Urinary bladder (tissue), 4 donors: ENCODE data around the gene BMS1. TPM values are rescaled to one million over a fixed set of nuclear protein-coding genes. Genes with fewer than 3 reads are reported as not detected.
"Not testable (repeated sequence)": the region's sequence is repeated elsewhere in the genome, so short reads cannot be mapped to it uniquely, and the experiment has no call there.

Experiments
- DNase-seq: peaks from one replicate; pipeline ENCODE4 v3.0.0-alpha.2; 2015; ENCODE audit errors: extremely low spot score
- H3K27ac ChIP-seq: one replicate; pipeline ENCODE4 v1.5.1; 2013; ENCODE audit warnings: low read depth, mild to moderate bottlenecking, moderate library complexity
- H3K36me3 ChIP-seq: one replicate; pipeline ENCODE4 v1.6.1; 2013; ENCODE audit warnings: mild to moderate bottlenecking, moderate library complexity; ENCODE audit not compliant: insufficient read depth
- H3K4me1 ChIP-seq: one replicate; pipeline ENCODE4 v1.6.1; 2013; ENCODE audit warnings: mild to moderate bottlenecking, moderate library complexity; ENCODE audit not compliant: insufficient read depth
- H3K4me3 ChIP-seq: one replicate; pipeline ENCODE4 v1.5.1; 2013; ENCODE audit warnings: low read depth, low read length
- WGBS: extraction: QIAGEN DNeasy Blood & Tissue Kit; methylation state at CpG from one replicate; pipeline ENCODE4 v1.1.7; 2013; 5-methylcytosine and 5-hydroxymethylcytosine counted together
- polyA plus RNA-seq: library from polyadenylated mRNA; stranded (reverse); fragments of 200-250 nt; gene quantifications from one replicate; pipeline ENCODE4 v1.2.3, GENCODE V29; 2013
- total RNA-seq: library from RNA; depleted of rRNA; stranded (reverse); fragments of >200 nt; gene quantifications from one replicate; pipeline ENCODE4 v1.2.3, GENCODE V29; 2014
- donor health status: healthy with polysubstance abuse.
- donor health status: healthy.

BMS1 gene
- 15.4 TPM for total RNA-seq
- 11.5 TPM for polyA plus RNA-seq

- Histone ChIP-seq H3K36me3 (no peaks in the 10 kb centered on the region), H3K27ac (peak within 1 kb of the TSS; percentile 91), H3K4me3 (peak within 1 kb of the TSS; percentile 61), H3K4me1 (no peaks in the 10 kb centered on the region)
- WGBS = under 1% methylated on average over 60 of the region's 60 CpGs
- DNase-seq = peak; percentile 89
These were observed at the start of gene BMS1 for GRCh38 chr10:42782446-42783180. BMS1 (plus strand) TSS chr10:42782795; CDS start chr10:42784395, 1,600 bp downstream.

- Histone ChIP-seq H3K36me3 (no peaks in the 10 kb centered on the region), H3K4me1 (no peaks in the 10 kb centered on the region), H3K4me3 (no peak overlapping the region), H3K27ac (no peak overlapping the region)
- 13% methylated on average over 1 of the region's 1 CpG for WGBS
- no peak for DNase-seq
These were observed 48.1 kb upstream of the BMS1 start for GRCh38 chr10:42734536-42734935.

GRCh38 chr10:42738679-42739078, 43.9 kb upstream of the BMS1 start:
- 62% methylated on average over 3 of the region's 3 CpGs for WGBS
- Histone ChIP-seq H3K27ac (no peak overlapping the region), H3K4me1 (no peaks in the 10 kb centered on the region), H3K4me3 (no peak overlapping the region), H3K36me3 (no peaks in the 10 kb centered on the region)
- DNase-seq = no peak

GRCh38 chr10:42741536-42741935, 41.1 kb upstream of the BMS1 start:
- not testable (repeated sequence) for H3K27ac ChIP-seq, DNase-seq, H3K4me3 ChIP-seq, H3K36me3 ChIP-seq, H3K4me1 ChIP-seq
- 90% methylated on average over 7 of the region's 7 CpGs for WGBS

DNA sequence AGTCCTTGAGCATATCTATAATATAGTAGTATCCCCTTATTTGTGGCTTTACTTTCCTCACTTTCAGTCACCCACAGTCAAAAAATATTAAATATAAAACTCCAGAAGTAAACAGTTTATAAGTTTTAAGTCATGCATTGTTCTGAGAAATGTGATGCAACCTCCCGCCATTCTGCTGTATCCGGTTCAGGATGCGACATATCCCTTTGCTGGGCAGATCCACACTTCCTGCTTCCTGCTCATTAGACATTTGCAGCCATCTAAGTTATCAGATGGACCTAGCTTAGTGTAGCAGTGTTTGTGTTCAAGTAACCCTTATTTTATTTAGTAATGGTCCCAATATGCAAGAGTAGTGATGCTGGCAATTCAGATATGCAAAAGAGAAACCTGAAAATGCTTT, 38.9 kb upstream of the BMS1 start:
- Histone ChIP-seq H3K4me3 (no peak overlapping the region), H3K36me3 (no peaks in the 10 kb centered on the region), H3K27ac (no peak overlapping the region), H3K4me1 (no peaks in the 10 kb centered on the region)
- WGBS = 82% methylated on average over 3 of the region's 3 CpGs
- DNase-seq = no peak

DNA sequence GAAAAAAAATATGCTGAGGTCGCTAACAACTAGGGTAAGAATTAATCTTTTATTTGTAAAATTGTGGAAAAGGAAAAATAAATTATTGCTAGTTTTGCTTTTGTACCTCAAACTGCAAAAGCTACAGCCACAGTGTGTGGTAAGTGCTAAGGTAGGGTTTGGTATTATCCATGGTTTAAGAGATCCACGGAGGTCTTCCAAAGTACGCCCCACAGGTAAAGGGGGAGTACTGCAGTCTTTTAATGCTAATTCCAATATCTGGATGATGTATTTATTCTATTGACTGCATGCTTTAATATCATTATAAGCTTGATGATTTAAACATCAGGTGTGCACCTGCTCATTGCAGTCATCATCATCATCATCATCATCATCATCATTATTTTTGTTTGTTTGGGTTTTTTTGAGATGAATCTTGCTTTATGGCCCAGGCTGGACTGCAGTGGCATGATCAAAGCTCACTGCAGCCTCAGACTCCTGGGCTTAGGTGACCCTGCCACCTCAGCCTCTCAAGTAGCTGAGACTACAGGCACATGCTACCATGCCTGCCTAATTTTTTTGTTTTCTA, 38.4 kb upstream of the BMS1 start:
- no peaks in the 10 kb centered on the region for H3K36me3 ChIP-seq
- WGBS = 61% methylated on average over 3 of the region's 3 CpGs
- no peak for DNase-seq
- H3K27ac ChIP-seq = no peak overlapping the region
- H3K4me3 ChIP-seq = no peak overlapping the region
- H3K4me1 ChIP-seq = no peaks in the 10 kb centered on the region

GRCh38 chr10:42753126-42753506, 29.5 kb upstream of the BMS1 start:
- H3K4me1 ChIP-seq = peaks cover 4% of the 10 kb centered on the region
- no peak overlapping the region for H3K27ac ChIP-seq
- H3K36me3 ChIP-seq = no peaks in the 10 kb centered on the region
- DNase-seq = no peak
- peak overlapping the region; percentile 67 for H3K4me3 ChIP-seq
- under 1% methylated on average over 28 of the region's 28 CpGs for WGBS

DNA sequence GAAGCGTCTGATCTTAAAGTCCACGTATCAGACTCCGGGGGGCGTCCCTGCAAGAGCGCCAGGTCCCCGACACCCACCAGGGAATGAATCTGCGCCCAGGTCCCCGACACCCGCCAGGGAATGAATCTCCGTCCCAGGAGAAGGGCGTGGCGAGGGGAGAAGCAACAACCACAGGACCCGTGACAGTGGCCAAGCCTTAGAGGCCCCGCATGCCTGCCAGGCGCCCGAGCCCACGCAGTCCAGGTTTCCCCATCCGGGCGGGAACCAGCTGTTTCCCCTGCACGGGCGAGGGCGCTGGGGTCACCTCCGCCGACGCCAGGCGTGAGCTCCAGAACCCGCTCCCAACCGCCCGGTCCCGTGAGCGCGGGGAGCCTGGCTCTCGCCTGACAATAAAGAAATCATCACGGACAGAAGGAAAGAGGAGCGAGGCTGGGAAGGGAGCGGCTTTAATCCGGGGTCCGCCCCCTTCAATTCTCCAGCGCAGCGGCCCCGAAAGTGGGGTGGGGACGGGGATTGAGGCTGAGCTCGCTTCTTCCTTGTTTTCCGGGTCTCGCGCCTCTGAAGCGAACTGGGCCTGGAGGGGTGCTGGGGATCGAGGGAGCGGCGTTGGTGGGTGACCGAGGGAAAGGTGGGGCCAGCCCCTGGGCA, 29.0 kb upstream of the BMS1 start:
- under 1% methylated on average over 51 of the region's 51 CpGs for WGBS
- no peak for DNase-seq
- no peak overlapping the region for H3K27ac ChIP-seq
- peak overlapping the region; percentile 67 for H3K4me3 ChIP-seq
- peaks cover 4% of the 10 kb centered on the region for H3K4me1 ChIP-seq
- H3K36me3 ChIP-seq = no peaks in the 10 kb centered on the region

DNA sequence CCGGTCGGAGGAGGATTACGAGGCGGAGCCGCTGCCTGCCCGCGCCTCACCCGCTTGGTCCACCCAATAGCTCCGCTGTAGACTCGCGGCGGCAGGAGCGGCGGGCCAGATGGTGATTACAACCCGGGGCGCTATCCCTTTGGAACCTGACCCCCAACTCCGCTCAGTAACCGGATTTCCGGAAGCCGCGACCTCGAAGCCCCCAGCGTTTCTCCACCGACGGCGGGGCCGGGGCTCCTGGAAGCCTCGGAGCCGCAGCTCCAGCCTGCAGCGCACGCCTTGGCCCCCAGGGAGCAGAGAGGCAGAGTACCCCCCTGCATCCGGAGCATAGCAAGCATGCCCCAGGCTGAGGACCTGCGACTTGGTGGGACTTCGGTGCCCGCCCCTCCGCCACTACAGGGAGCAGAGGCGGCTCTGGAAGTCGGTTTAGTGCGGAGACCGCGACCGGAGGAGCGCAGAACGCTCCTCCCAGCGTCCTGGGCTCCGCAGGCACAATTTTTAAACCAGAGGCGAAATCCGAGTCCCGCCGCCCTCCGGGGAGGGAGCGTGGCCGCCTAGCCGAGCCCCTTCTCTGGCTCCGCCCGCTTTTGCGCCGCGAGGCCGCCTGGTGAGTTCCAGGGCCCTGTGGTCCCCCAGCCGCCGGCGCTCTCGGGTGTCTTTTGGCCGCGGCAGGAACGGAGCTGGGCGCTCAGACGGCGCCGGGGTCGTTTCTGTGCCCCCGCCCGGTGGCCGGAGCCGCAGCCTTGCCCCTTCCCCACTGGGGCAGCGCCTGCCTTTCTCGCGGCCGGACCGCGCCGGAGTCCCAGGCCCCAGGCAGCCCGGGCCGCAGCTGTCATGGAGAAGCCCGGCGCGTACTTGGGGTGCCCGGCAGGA, 28.2 kb upstream of the BMS1 start:
- peak overlapping the region; percentile 67 for H3K4me3 ChIP-seq
- no peak overlapping the region for H3K27ac ChIP-seq
- DNase-seq = no peak
- peaks cover 4% of the 10 kb centered on the region for H3K4me1 ChIP-seq
- 3% methylated on average over 89 of the region's 89 CpGs for WGBS
- H3K36me3 ChIP-seq = no peaks in the 10 kb centered on the region

GRCh38 chr10:42755028-42755451, 27.6 kb upstream of the BMS1 start:
- no peaks in the 10 kb centered on the region for H3K36me3 ChIP-seq
- H3K4me3 ChIP-seq = peak overlapping the region; percentile 67
- H3K27ac ChIP-seq = no peak overlapping the region
- no peak for DNase-seq
- WGBS = 2% methylated on average over 45 of the region's 45 CpGs
- H3K4me1 ChIP-seq = peaks cover 4% of the 10 kb centered on the region

GRCh38 chr10:42755556-42756093, 27.0 kb upstream of the BMS1 start:
- Histone ChIP-seq H3K4me1 (peaks cover 4% of the 10 kb centered on the region), H3K27ac (no peak overlapping the region), H3K36me3 (no peaks in the 10 kb centered on the region), H3K4me3 (peak overlapping the region; percentile 67)
- WGBS = 66% methylated on average over 10 of the region's 10 CpGs
- no peak for DNase-seq

- Histone ChIP-seq H3K4me1 (no peaks in the 10 kb centered on the region), H3K27ac (no peak overlapping the region), H3K36me3 (no peaks in the 10 kb centered on the region), H3K4me3 (no peak overlapping the region)
- WGBS = 88% methylated on average over 20 of the region's 20 CpGs
- no peak for DNase-seq
These were observed 14.7 kb upstream of the BMS1 start for GRCh38 chr10:42767906-42768305.

DNA sequence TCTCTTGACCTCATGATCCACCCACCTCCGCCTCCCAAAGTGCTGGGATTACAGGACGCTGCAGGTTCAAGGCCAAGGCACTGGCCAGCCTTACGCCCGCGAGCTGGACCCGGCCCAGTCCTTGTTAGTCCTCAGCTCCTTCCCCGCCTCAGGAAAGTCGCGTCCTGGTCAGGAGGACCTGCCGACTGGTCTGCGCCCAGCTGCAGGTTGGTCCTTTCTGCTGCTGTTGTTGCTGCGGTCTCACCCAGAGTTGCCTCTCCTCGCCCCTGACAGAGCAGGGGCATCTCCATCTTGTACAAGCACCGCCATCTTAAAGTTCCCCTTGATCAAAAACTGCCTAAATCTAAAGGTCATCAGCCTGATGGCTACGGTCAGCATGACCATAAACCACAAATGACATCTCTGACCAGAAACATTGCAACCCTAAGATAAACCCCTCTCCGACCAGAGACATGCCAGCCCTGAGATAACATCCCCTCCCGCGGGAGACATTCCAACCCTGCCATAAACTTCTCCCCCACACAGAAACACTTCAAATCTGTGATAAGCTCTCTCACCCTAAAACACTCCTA, 13.9 kb upstream of the BMS1 start:
- Histone ChIP-seq H3K4me3 (no peak overlapping the region), H3K27ac (no peak overlapping the region), H3K36me3 (no peaks in the 10 kb centered on the region), H3K4me1 (no peaks in the 10 kb centered on the region)
- no peak for DNase-seq
- 86% methylated on average over 18 of the region's 18 CpGs for WGBS
